Putamen (tissue), 1 donor: ENCODE measurements around the gene NTSR1.
"Not testable (repeated sequence)": the region's sequence is repeated elsewhere in the genome, so short reads cannot be mapped to it uniquely, and the experiment has no call there.

Experiments used
- DNase-seq: peaks from one replicate; pipeline ENCODE4 v3.0.0-alpha.2; 2016; ENCODE audit warnings: low spot score

NTSR1 gene

GRCh38 chr20:62674370-62674769 lies 34.3 kb upstream of the NTSR1 start:
- DNase-seq: no peak

DNA sequence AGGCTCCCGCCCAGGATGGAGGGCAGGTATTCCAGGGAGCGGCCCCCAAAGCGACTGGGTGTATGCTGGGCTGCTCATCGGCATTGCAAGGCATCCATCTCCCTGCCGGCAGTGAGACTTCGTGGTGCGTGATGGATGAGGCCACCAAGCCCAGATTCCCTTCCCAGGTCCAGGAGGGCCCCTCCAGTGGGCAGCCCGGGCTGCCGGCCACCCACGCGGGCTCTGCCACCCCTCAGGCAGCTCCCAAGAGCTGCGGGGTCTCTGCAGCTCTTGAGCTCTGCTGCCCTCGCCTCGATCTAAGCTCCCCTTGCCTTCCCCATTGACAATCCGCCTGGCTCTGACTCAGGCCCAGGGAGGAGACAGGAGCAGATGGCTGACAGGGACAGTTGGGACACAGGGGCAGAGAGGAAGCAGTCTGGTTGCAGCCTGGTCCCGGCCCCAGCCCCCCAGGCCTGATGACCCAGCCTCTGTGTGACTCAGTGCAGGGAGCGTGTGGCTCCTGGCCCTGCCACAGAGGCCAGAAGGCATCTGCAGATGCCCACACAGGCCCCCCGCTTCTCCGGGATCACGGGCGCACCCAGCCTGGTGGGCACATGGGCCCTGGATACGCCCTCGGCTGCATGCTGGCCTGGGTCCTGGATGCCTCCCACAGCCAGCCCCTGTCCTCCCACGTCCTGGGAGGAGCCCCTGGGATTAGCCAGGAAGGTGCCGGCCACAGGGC lies 33.3 kb upstream of the NTSR1 start:
- DNase-seq: no peak

GRCh38 chr20:62675877-62676260 lies 32.8 kb upstream of the NTSR1 start:
- no peak for DNase-seq

DNA sequence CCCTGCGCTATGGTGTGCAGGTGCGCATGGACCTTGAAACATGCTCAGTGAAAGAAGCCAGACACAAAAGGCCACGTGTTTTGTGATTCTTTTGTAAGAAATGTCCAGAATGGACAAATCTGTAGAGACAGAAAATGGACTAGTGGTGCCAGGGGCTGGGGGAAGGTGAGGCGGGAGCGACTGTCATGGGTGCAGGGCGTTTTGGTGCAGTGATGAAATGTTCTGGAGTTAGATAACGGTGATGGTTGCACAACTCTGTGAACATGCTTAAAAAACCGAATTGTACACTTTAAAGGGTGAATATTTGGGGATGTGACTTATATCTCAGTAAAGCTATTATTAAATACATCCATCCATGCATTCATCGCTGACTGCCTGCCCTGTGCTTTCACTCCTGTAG lies 31.7 kb upstream of the NTSR1 start:
- DNase-seq: no peak

- DNase-seq: no peak
Measured at GRCh38 chr20:62677678-62678077, 31.0 kb upstream of the NTSR1 start.

DNA sequence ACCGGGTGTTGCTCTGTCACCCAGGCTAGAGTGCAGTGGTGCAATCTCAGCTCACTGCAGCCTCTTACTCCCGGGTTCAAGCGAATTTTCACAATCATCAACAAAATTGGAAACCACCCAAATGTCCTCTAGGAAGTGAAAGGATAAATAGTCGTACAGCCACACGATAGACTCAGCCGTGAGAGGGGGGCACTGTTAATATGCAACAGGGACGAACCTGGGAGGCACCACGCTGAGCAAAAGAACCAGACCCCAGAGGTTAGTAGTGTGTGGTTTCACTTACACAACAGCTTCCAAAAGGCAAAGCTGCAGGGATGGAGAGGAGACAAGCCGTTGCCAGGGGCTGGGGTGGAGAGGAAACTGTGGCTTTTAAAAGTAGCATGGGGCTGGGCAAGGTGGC lies 30.1 kb upstream of the NTSR1 start:
- DNase-seq: no peak

GRCh38 chr20:62679978-62680589 lies 28.6 kb upstream of the NTSR1 start:
- DNase-seq: no peak

- DNase-seq: no peak
Measured at GRCh38 chr20:62682912-62683517, 25.6 kb upstream of the NTSR1 start.

- DNase-seq: not testable (repeated sequence)
Measured at GRCh38 chr20:62683660-62684322, 24.8 kb upstream of the NTSR1 start.

DNA sequence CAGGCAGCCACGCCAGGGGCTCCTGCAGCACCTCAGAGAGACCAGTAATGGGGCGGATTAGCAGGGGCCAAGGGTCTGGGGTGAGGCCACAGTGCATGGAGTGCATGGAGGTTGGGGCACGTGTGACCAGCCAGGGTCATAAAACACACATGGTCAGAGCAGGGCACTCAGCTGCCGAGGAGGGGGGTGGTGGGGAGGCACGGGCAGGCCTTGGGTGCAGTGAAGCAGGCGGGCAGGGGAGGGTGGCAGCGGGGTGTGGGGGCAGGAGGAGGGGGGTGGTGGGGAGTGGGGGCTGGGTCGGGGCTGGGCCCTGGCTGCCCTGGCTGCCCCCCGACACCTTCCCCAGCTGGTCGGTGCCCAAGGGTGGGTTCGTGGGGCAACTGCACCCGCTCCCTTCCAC lies 23.7 kb upstream of the NTSR1 start:
- DNase-seq: no peak

- DNase-seq: no peak
Measured at GRCh38 chr20:62685781-62686555, 22.7 kb upstream of the NTSR1 start.

DNA sequence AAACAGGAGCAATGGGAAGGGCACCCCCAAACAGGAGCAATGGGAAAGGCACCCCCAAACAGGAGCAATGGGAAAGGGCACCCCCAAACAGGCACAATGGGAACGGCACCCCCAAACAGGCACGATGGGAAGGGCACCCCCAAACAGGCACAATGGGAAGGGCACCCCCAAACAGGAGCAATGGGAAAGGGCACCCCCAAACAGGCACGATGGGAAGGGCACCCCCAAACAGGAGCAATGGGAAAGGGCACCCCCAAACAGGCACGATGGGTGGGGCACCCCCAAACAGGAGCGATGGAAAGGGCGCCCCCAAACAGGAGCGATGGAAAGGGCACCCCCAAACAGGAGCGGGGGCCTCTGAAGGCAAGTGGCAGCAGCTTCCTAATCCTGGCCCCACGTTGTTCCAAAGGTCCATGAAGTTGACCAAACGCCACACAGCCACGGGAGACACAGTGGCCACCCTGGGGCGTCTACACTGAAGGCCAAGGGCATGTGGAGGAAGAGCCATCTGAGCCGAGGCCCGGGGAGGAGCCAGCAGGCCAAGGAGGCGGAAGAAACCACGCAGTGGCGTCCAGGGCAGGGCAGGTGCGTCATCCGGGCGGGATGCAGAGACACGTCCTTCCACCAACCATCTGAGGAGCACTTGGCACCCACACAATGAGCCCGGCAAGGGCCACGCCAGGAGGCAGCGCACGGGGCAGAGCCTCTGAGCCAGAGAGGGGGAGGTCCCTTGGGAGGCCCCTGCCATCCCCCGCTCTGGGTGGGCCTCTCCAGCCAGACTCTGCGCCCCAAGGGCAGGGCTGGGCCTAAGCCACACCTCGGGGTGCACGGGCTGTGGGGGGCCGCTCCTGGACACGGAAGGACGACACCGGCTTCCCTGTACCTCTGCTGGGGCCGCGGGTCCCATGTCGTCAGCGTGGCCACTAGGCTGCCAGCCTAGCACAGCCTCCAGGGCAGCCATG lies 21.5 kb upstream of the NTSR1 start:
- DNase-seq: no peak

GRCh38 chr20:62688083-62688482 lies 20.6 kb upstream of the NTSR1 start:
- DNase-seq: no peak

DNA sequence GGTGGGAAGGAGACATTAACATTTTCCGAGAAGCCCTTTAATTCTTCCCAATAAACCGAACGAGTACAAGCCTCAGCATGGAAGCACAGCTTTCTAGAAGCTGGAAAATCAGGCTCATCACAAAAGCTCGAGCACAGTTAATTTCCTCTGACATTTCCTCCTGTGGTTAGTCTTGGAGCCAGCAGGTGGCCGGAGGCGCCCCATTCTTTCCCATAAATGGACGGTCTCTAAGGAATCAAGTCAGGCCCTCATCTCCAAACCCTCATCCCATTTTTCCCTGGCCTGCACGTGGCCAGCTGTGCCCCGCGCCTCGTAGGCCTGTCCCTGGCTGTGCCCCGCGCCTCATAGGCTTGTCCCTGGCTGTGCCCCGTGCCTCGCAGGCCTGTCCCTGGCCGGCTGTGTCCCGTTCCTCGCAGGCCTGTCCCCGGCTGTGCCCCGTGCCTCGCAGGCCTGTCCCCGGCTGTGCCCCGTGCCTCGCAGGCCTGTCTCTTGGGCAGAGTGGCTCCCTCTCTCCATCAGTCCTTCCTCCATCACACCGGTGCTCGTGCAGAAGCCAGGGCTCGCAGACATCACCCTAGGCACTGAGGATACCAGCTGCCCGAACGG lies 19.7 kb upstream of the NTSR1 start:
- DNase-seq: no peak

GRCh38 chr20:62689861-62690260 lies 18.8 kb upstream of the NTSR1 start:
- no peak for DNase-seq

GRCh38 chr20:62690261-62690820 lies 18.3 kb upstream of the NTSR1 start:
- no peak for DNase-seq

DNA sequence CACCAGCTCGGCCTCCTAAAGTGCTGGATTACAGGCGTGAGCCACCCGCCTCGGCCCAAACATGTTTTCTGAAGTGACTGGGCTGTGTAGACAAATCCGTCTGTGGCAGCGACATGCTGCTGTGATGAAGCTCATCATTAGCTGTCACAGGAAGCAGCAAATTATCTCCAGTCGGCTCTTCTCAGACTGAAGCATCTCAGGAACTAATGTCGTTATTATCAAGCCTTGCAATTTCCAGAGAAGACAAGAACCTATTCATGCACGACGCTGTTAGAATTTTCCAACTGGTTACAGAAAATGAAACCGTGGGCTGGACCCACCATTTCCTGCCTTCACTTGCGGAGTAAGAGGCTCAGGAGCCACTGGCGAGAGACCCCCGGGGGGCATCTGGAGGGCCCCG lies 17.1 kb upstream of the NTSR1 start:
- no peak for DNase-seq

DNA sequence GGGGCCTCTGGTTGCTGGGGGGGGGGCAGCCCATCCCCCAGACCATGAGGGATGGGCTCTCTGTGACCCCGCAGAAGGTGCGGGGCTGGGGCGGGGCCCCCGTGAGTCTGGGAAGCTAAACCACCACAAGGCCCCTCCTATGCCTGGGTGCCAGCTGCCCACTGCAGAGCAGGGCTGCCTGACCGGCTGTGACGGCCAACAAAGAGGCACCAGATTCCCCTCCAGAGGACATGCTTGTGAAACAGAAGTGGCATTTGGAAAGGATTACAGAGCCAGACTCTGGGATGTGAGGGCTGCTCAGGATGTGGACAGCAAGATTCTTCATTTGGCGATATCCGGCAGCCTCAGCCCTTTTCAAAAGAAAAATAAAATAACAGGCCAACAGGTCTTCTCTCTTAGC lies 16.5 kb upstream of the NTSR1 start:
- no peak for DNase-seq

GRCh38 chr20:62692801-62693523 lies 15.7 kb upstream of the NTSR1 start:
- no peak for DNase-seq

DNA sequence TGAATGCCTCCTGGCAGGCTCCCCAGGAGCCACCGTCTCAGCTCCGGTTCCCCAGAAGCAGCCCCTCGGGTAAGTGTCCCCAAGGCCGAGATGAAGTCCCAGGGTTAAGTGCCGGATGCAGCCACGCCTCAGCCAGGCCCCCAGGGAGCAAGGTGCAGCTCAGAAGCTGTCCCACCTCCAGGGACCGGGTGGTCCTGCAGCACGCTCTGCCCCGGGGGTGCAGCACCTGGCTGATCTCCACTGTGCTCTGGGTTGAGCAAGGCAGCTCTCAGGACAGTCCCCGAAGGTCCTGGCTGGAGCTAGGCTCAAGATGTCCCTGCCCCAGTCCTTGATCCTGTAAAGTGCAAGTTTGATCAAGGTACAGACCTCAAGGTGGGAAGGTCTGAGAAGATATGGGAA lies 15.1 kb upstream of the NTSR1 start:
- DNase-seq: no peak
